ENCODE results near the gene UQCRQ. TPM values are rescaled to one million over a fixed set of nuclear protein-coding genes. Genes with fewer than 3 reads are reported as not detected.

Gene UQCRQ
- total and polyA plus RNA-seq, 9 of the 15 experiments (the other 6 are each of a cell fraction or from before 2014, with no cell fraction given), result 235 to 2,421 (median 883) TPM

DNA sequence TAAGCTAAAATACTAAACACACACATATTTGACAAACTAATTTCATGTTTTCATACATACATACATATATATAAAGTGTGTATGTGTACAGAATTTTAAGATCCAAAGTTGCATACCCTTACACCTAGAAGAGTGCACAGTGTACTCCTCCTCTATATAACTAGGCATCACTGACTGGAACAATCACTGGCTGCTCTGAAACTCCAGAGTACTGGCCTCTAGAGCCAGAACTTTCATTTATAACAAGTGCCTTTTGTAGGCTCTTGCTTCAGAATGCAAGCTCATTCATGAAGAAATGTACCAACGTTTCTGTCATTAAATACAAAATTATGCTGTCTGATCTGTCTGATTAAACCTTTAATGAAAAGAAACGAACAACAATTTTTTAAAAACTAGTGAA lies 11.0 kb downstream of the UQCRQ start (continued):
- TF ChIP-seq, protein P1, sequence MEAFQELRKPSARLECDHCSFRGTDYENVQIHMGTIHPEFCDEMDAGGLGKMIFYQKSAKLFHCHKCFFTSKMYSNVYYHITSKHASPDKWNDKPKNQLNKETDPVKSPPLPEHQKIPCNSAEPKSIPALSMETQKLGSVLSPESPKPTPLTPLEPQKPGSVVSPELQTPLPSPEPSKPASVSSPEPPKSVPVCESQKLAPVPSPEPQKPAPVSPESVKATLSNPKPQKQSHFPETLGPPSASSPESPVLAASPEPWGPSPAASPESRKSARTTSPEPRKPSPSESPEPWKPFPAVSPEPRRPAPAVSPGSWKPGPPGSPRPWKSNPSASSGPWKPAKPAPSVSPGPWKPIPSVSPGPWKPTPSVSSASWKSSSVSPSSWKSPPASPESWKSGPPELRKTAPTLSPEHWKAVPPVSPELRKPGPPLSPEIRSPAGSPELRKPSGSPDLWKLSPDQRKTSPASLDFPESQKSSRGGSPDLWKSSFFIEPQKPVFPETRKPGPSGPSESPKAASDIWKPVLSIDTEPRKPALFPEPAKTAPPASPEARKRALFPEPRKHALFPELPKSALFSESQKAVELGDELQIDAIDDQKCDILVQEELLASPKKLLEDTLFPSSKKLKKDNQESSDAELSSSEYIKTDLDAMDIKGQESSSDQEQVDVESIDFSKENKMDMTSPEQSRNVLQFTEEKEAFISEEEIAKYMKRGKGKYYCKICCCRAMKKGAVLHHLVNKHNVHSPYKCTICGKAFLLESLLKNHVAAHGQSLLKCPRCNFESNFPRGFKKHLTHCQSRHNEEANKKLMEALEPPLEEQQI (IDR thresholded peaks at IDR 0.05), result no peak

- ATAC-seq (peak; percentile 47), DNase-seq (ENCODE audit: extremely low read depth in 1 of 4, low spot score in 3 of 4) (peak in 1 of 4 experiments; percentile 38), FAIRE-seq (no peak)
- BruUV-seq (replicated peaks), result no TSS peak
- Histone ChIP-seq H3K27ac (ENCODE audit: extremely low read depth, low read depth, low read length) (no peak overlapping the region), H3K4me3 (no peak overlapping the region), H3K36me3 (ENCODE audit: control insufficient read depth, insufficient read depth, low read length) (peaks cover 54% of the 10 kb centered on the region), H3K4me1 (replicated peaks in 1 of 2; ENCODE audit: control insufficient read depth in 2 of 2, insufficient read depth in 2 of 2, low read length in 2 of 2) (peaks cover 0 to 5% of the 10 kb centered on the region in 2 experiments; a peak in 2 of 5 replicates), H3K9ac (ENCODE audit: insufficient read depth in 1 of 2, low read depth in 2 of 2, low read length in 2 of 2) (no peak overlapping the region), H3K9me1 (ENCODE audit: control insufficient read depth, insufficient read depth, low read length) (no peaks in the 10 kb centered on the region), H3K79me2 (ENCODE audit: control insufficient read depth, insufficient read depth, low read length) (no peaks in the 10 kb centered on the region), H3K27me3 (ENCODE audit: control insufficient read depth in 2 of 2, insufficient read depth in 2 of 2, low read length in 2 of 2) (no peaks in the 10 kb centered on the region), H2AFZ (ENCODE audit: low read depth, low read length) (no peak overlapping the region), H3K9me3 (replicated peaks; ENCODE audit: control insufficient read depth, insufficient read depth, low read depth, low read length) (no peaks in the 10 kb centered on the region), H3K4me2 (ENCODE audit: insufficient read depth, low read length) (no peak overlapping the region), H4K20me1 (replicated peaks; ENCODE audit: control insufficient read depth, insufficient read depth, low read length) (0 out of 2 replicates have a peak, but pooled peaks cover under 1% of the 10 kb centered on the region)
- TF ChIP-seq NFIC (IDR thresholded peaks at IDR 0.05) (peak; percentile 78), ZNF780A (CRISPR knock-in tag; IDR thresholded peaks at IDR 0.05) (no peak)
- intact Hi-C loops (cut with micrococcal nuclease) (no loop called here), in situ Hi-C loops (cut with MboI) (no loop called here)
- 46% methylated on average over 3 of the region's 3 CpGs for WGBS (ENCODE audit: insufficient coverage, low coverage, missing lambda C conversion rate)
- ChIA-PET CTCF (ENCODE audit: low intra/inter-chr PET ratio) (no interaction called here), POLR2A (interaction anchor here (0.5 to 1.3 kb wide), 4 partner anchors 9 to 139 kb away, joined by 3 to 4 read pairs (median 3); no protein-coding TSS in a partner anchor)
Observed at GRCh38 chr5:132877938-132878337, 11.5 kb downstream of the UQCRQ start.
